ENCODE measurements around the gene CEP85L.

DNA sequence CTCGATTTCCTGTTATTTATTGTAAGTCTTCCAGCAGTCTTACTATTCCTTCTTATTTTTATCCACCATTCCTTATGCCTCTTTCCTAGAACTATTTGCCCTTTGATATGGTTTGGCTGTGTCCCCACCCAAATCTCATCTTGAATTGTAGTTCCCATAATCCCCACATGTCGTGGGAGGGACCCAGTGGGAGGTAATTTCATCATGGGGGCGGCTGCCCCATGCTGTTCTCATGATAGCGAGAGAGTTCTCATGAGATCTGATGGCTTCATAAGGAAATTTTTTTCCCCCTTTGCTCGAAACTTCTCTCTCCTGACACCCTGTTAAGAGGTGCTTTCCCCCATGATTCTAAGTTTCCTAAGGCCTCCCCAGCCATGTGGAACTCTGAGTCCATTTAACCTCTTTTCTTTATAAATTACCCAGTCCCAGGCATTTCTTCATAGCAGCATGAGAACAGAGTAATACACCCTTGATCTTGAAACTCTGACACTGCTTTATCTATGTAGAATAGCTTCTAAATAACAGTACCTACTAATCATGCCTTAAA, 54.5 kb downstream of the CEP85L start:
- TF ChIP-seq POLR2A (IDR thresholded peaks at IDR 0.05; ENCODE audit: low read depth, low read length), result no peak
- no peak for TF ChIP-seq POLR2AphosphoS5 (IDR thresholded peaks at IDR 0.05; ENCODE audit: low read depth, low read length)
